ENCODE results near the gene SLC35A4.

GRCh38 chr5:140567871-140568270, 3.2 kb downstream of the SLC35A4 start:
- TF ChIP-seq CTCF (IDR thresholded peaks at IDR 0.05; ENCODE audit: control extremely low read depth in 1 of 3, insufficient read depth in 1 of 3, low read depth in 1 of 3, low read length in 3 of 3) (no peak), JUND (IDR thresholded peaks at IDR 0.05; ENCODE audit: low read length) (no peak)
